Measurements from ENCODE around the gene TPRX1. TPM values are rescaled to one million over a fixed set of nuclear protein-coding genes. Genes with fewer than 3 reads are reported as not detected.
"Not testable (repeated sequence)": the region's sequence is repeated elsewhere in the genome, so short reads cannot be mapped to it uniquely, and the experiment has no call there.

The TPRX1 gene, protein sequence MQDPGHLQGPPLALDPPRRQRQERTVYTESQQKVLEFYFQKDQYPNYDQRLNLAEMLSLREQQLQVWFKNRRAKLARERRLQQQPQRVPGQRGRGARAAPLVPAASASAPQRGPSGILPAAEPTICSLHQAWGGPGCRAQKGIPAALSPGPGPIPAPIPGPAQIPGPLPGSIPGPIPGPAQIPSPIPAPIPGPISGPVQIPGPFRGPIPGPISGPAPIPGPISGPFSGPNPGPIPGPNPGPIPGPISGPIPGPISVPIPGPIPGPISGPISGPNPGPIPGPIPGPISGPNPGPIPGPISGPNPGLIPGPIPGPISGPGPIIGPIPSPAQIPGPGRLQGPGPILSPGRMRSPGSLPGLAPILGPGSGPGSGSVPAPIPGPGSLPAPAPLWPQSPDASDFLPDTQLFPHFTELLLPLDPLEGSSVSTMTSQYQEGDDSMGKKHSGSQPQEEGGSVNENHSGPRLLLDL
- not detected in 2 replicates for total RNA-seq
- not detected for polyA plus RNA-seq (2012)

DNA sequence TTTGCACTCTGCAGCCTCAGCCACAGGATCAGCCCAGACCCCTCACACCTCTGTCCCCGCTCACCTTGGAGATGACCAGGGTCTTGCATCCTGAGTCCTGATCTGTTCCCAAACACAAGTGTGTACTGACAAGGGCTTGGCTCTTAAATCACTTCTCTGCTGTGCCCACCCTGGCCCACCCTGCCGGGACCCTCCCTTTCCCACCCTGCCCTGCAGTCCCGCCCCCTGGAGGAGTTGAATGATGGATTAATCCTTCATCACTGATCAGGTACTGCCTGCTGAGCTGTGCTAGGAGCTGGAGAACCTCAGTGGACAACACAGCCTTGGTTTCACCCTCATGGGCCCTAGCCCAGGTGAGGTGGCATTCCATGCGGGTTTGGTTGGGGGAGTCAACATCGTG lies at the start of gene TPRX1:
Gene TPRX1, minus strand, starts transcription at position 101 of the 400 bp plus-strand sequence. Its CDS starts 12 bp downstream, at position 89.
- not testable (repeated sequence) for DNase-seq (ENCODE audit: low read depth)

DNA sequence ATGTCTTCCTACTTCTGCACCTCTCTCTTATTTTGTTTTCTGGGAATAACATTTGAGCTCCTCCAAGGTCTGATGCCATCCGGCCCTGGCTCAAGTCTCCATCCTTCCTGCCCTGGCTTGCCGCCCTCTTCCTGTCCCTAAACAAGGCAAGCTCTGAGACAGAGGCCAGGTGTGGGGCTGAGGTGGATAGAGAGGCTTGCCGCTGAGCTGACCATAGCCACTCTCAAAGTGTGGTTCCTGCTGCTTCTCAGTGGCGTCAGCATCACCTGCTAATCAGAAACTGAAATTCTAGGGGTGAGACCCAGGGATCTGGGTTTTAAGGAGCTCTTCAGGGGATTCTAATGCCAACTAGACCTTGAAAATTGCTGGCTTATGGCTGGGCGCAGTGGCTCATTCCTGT lies 48.7 kb upstream of the TPRX1 start:
- DNase-seq (ENCODE audit: low read depth), result no peak

DNA sequence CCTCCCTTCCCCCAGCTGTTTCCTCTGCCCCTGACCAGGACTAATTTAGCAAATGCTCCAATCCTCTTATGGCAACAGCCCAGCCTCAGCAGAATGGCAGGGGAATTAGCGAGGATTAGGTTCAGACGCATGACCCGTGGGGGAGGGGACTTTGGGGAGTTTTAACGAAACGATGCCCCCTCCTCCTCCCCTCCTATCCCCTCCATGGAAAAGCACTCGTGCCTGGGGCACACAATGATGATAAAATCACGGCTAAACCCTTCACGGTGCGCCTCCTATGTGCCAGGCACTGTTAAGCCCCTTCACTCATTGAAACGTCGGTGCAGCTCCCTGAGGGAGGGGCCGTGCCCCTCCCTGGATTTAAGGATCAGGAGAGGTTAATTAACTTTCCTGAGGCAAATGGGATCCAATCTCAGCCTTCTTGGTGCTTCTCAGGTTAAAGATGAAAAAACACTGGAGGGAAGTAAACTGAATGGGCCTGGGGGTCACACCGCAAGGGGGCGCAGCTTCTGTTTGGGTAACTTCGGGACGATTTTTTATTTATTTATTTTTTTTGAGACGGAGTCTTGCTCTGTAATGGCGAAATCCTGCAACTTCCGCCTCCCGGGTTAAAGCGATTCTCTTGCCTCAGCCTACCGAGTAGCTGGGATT lies 44.6 kb upstream of the TPRX1 start:
- no peak for DNase-seq (ENCODE audit: low read depth)

DNA sequence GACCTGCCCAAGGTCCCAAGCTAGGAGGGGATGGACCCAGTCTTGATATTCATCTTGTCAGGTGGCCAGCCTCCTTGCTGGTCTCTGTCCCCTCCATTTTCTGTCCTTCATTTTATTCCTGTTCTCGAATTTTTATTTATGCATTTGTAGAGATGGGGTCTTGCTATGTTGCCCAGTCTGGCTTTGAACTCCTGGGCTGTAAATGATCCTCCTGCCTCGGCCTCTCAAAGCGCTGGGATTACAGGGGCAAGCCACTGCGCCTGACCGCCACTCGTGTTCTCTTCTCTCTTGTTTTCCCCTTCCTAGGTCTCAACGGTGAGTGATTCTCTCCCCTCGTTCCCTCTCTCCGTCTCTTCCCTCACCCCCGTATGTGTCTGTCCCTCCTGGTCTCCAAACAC lies 44.1 kb upstream of the TPRX1 start:
- DNase-seq (ENCODE audit: low read depth), result no peak

DNA sequence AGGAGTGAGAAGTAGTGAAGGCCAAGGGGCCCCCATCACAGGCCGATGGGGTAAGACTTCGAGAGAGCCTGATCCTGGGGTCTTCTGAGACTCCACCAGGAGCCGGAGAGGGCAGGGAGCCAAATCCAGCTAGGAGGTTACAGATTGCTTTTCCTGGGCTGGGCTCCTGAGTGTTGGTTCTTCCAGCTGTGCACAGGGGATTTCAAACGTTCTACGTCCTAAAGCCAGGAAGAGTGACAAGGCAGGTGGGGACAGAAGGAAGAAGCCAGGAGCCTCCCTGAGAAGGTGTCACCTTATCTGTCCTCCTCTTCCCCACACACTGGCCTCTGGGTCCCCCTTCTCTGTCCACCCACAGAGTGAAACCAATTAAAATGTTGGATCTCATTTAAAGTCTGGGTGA lies 38.6 kb upstream of the TPRX1 start:
- DNase-seq (ENCODE audit: low read depth), result no peak

DNA sequence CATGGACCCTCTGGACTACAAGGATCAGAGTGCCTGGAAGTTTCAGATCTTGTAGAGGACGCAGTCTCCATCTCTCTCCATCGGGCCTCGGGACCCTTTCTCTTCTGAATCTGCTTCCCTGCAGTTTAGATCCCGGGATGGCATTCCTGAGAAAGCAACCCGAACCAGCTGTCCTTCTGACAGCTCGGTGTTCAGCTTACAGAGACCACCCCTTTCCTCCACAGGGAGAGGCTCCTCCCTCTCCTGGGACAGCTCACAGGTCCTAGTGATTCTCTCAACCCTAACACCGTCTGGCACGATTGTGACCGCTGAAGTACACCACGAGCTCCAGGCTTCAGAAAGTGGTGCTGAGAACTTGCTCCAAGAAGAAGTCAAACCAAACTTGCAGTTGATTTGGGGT lies 35.6 kb upstream of the TPRX1 start:
- peak; percentile 11 for DNase-seq (ENCODE audit: low read depth)

DNA sequence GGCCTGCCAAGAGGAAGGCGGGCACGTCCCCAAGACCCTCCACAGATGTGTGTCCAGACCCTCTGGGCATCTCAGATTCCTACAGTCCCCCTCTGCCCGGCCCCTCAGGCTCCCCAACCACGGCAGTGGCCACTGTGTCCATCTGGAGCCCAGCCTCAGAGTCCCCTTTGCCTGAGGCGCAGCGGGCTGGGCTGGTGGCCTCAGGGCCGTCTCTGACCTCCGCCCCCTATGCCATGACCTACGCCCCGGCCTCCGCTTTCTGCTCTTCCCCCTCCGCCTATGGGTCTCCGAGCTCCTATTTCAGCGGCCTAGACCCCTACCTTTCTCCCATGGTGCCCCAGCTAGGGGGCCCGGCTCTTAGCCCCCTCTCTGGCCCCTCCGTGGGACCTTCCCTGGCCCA lies 35.1 kb upstream of the TPRX1 start:
- no peak for DNase-seq (ENCODE audit: low read depth)

DNA sequence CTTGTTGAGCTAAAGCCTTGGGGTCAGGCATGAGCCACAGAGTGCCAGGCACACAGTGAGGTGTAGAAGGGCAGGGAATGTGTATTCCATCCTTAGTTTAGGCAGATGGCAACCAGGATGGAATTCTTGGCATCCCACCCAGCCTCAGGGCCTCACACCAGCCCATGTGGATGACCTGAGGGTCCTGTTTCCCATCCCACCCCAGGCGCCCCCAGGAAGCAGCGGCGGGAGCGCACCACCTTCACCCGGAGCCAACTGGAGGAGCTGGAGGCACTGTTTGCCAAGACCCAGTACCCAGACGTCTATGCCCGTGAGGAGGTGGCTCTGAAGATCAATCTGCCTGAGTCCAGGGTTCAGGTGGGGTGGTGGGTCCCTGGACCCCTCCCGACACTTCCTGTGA lies 31.7 kb upstream of the TPRX1 start:
- no peak for DNase-seq (ENCODE audit: low read depth)

DNA sequence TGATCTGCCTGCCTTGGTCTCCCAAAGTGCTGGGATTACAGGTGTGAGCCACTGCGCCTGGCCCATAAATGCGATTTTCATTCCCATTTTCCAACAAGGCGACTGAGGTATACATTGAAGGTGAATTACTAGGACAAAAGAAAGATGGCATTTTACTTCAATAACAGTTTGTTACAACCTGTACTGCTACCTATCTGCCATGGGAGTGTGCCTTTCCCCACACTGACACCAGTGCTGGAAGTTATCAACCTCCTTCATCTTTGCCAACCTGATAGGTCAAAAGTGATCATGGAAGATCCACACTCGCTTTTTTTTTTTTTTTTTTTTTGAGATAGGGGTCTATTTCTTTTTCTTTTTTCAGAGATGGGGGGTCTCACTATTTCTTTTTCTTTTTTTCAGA lies 28.4 kb upstream of the TPRX1 start:
- DNase-seq (ENCODE audit: low read depth), result no peak

DNA sequence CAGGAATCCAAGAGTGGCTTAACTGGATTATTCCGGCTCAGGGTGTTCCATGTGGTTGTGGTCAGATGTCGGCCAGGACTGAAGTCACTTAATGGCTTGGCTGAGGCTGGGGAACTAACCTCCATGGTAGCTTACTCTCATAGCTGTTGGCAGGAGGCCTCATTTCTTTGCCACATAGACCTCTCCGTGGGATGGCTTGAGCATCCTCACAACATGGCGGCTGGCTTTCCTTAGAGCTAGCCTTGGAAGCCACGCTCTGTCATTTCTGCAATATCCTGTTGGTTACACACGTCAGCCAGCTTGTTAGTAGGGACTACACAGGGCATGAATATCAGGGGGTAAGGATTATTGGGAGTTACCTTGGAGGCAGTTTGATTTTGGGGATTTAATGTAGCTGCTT lies 22.4 kb upstream of the TPRX1 start:
- DNase-seq (ENCODE audit: low read depth), result peak; percentile 15

DNA sequence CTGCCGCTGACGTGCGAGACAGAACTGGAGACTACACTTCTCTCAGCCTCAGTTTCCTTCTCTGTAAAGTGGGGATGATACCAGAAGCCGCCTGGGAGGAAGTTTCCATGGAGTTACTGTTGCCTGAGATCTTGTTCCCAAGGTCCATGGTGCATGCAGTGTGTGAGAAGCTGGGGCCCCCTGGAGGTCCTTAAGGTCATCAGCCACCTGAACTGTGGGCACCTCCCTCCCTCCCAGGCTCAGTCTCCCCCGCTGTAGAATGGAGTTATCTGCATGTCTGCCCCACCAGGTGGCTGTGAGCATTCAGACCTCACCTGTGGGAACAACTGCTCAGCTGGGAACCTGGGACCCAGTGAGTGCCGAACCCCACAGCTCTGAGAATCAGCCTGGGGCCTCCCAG lies 20.0 kb upstream of the TPRX1 start:
- DNase-seq (ENCODE audit: low read depth), result no peak

DNA sequence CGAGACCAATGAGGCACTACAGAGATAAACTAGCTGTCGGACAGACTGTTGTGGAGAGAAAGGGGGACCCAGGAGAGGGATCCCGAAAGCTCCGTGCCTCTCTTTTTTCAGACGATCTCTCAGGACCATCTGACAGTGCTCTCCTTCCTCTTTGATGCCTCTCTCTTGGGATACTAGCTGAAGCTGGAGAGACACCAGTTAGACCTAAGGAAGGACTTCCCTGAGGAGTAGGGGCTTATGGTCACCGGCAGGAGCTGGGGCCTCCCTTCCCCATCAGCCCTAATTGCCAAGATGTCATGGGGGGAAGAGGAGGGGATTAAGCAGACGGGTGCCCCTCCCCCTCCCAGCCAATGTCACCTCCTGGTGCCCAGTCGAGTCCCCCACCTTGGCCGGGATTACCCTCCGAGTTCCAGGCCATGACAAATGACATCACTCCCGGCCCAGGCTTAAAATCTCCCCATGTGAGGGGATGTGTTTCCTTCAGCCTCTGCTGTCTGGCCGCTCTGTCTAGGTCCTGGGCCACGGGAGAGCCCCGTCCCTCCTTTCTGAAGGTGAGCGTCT lies 17.2 kb upstream of the TPRX1 start, which contains the start of gene CRX:
Gene CRX, plus strand, starts transcription at position 478 of the 561 bp plus-strand sequence. CDS start 12,507 bp downstream, outside the sequence.
- no peak for DNase-seq (ENCODE audit: low read depth)

DNA sequence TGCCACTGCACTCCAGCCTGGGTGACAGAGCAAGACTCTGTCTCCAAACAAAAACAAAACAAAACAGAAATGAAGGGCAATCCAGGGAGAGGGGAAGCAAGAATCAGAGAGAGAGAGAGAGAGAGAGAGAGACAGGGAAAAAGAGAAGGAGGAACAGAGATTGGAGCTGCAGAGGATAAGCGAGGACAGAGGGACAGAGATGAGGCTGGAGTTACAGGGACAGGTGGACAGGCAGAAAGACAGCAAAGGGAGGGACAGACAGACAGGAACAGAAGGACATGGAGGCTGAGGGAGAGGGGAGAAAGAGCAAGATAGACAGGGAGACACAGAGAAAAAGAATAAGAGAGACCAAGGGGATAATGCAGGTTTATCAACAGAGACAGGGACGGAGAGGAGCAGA lies 16.1 kb upstream of the TPRX1 start:
- DNase-seq (ENCODE audit: low read depth), result peak; percentile 40

DNA sequence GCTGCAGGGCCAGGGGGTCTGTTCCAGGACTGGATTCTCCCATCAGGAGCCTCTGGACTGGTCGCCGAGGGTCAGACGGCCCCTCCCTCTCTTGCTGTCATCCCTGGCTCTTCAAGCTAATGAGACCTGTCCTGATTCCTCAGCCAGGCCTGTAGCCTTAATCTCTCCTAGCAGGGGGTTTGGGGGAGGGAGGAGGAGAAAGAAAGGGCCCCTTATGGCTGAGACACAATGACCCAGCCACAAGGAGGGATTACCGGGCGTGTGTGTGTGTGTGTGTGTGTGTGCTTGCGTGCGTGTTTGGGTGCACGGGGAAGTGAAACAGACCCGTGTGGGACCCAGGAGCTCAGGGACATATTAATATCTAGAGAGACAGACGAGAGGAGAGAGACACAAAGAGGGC lies 15.5 kb upstream of the TPRX1 start:
- no peak for DNase-seq (ENCODE audit: low read depth)

DNA sequence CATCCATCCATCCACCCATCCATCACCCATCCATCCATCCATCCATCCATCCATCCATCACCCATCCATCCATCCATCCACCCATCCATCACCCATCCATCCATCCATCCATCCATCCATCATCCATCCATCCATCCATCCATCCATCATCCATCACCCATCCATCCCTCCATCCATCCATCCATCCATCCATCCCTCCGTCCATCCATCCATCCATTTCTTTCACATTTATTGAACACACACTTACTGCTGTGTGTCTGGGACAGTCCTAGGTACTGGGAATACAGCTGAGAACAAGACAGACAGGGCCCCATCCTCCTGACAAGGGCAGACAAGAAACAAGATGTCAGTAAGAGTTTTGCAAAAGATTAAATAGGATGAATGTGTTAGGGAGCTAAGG lies 13.9 kb upstream of the TPRX1 start:
- DNase-seq (ENCODE audit: low read depth), result not testable (repeated sequence)

DNA sequence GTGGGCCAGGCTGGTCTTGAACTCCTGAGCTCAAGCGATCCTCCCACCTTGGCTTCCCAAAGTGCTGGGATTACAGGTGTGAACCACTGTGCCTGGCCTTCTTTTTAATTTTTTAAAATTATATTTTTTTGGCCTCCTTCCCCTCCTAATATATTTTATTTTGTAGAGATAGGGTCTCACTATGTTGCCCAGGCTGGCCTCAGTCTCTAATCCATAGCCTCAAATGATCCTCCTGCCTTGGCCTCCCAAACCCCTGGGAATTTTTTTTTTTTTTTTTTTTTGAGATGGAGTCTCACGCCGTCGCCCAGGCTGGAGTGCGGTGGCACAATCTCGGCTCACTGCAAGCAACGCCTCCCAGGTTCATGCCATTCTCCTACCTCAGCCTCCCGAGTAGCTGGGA lies 11.9 kb upstream of the TPRX1 start:
- DNase-seq (ENCODE audit: low read depth), result not testable (repeated sequence)

DNA sequence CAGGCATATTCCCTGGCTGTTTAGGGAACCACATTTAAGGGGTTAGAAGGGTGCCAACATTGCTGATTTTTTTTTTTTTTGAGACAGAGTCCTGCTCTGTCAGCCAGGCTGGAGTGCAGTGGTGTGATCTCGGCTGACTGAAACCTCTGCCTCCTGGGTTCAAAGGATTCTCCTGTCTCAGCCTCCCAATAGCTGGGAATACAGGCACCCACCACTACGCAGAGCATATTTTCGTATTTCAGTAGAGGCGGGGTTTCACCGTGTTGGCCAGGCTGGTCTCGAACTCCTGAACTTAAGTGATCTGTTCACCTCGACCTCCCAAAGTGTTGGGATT lies 9.6 kb upstream of the TPRX1 start:
- DNase-seq (ENCODE audit: low read depth), result no peak

DNA sequence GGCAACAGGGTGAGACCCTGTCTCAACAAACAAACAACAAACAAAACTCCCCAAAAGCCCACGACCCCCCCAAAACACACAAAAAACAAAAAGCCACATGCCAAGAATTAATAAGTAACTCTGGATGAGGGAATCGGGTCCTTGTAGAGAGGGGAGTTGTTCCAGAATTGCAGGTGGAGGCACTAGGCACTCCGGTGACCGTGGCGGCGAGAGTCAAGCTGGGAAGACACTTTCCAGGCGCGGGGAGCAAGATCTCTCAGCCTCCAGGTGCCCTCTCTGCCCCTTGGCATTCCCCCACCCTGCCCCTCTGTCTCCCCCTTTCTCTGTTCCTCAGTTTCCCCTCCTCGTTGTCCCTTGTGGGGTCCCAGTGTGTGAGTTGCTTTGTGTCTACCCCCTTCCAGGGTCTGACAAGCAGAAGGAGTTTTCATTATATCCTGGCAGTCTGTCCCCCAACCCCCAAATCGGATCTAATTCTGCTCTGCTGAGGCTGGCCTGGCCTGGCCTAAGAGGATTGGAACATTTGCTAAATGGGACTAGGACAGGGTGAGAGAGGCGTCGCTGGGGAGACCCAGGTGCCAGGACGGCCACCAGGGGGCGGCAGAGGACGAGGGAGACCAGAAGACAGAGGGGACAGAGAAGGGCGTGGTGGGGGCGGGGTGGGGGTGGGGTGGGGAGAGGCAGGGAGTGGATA lies 9.1 kb upstream of the TPRX1 start:
- peak; percentile 69 for DNase-seq (ENCODE audit: low read depth)

DNA sequence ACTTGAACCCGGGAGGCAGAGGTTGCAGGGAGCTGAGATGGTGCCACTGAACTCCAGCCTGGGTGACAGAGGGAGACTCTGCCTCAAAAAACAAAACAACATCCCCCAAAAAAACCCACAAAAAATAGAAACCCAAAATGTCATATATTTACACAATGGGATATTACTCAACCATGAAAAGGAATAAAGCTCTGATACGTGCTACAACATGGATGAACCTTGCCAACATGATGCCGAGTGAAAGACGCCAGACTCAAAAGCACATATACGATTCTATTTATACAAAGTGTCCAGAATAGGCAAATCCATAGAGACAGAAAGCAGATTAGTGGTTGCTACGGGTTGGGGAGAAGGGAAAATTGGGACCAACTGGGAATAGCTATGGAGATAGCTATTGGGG lies 2.1 kb upstream of the TPRX1 start:
- no peak for DNase-seq (ENCODE audit: low read depth)

DNA sequence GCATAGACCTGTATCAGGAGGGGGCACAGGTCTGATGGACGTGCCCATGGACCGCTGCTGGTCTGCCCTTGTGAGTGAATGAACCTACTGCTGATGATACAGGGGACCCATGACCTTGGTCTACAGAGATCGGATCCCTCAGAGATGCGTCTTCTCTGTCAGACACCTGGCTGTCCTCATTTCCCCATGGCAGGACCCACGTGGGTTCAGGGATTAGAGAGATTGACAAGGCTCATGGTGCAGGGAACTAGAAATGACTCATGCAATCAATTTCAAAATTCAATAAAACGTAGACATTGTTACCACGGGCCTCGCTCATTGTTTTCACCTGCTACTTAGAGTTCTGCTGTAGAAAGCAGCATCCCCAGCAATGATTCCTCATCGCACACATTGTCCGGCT lies 962 bp upstream of the TPRX1 start:
- DNase-seq (ENCODE audit: low read depth), result no peak

DNA sequence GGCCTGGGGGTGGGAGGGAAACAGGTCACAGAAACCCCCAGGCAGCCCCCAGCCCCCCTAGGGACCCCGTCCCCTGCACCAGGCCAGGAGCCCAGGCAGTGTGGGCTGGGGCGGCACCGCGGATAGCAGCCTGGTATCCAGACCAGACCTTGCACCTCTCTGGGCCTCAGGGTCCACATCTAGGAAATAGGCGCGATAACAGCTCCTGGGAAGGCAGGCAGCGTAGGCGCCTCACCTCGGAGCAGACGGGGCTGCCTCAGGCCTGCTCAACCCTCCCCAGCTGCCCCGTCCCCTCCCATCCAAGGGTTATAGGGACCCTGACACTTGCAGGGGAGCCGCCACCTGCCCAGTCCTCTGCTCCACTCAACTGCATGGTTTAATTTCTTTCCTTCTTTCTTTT lies 680 bp downstream of the TPRX1 start:
- DNase-seq (ENCODE audit: low read depth), result not testable (repeated sequence)

DNA sequence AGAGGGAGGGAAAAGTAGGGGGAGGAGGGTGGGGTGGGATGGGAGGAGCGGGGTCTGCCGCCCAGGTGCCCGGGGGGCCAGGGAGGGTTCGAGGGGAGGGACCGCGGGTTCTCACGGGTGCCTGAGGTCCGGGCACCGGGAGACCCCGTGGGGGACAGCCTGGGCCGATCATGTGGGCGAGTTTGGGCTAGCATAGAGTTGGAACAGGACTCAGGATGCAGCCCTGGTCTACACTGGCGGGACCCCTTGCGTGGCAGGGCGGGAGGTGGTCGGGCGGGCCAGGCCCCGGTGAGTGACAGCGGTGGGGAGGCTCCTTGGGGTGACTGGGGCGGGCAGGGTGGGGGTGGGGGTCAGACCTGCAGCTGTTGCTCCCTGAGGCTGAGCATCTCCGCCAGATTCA lies 1.2 kb downstream of the TPRX1 start:
- DNase-seq (ENCODE audit: low read depth), result not testable (repeated sequence)

All from myocyte (in vitro differentiated cells).